ENCODE measurements around the gene ERGIC3.
A peak's percentile ranks its signal among the peaks of the same experiment; 100 is the strongest.

The ERGIC3 gene

DNA sequence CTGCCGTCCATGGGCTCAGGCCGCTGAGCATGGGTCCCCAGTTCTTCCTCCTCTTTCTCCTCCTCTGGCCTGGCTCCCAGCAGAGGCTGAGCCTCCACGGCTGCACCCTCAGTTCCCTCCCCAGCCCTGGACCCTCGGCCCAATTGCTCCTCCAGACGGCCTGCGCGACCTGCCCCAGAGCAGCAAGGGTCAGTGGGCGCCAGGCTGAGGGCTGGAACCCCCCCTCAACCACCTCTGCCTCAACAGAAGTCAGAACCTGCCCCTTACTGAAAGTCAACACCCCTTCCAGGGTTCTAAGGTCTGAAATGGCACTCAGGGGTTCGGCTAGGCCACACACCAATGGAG is 57.9 kb downstream of the ERGIC3 start:
- DNase-seq = no peak

- DNase-seq = no peak
These were observed 58.5 kb downstream of the ERGIC3 start for GRCh38 chr20:35600176-35600992.

DNA sequence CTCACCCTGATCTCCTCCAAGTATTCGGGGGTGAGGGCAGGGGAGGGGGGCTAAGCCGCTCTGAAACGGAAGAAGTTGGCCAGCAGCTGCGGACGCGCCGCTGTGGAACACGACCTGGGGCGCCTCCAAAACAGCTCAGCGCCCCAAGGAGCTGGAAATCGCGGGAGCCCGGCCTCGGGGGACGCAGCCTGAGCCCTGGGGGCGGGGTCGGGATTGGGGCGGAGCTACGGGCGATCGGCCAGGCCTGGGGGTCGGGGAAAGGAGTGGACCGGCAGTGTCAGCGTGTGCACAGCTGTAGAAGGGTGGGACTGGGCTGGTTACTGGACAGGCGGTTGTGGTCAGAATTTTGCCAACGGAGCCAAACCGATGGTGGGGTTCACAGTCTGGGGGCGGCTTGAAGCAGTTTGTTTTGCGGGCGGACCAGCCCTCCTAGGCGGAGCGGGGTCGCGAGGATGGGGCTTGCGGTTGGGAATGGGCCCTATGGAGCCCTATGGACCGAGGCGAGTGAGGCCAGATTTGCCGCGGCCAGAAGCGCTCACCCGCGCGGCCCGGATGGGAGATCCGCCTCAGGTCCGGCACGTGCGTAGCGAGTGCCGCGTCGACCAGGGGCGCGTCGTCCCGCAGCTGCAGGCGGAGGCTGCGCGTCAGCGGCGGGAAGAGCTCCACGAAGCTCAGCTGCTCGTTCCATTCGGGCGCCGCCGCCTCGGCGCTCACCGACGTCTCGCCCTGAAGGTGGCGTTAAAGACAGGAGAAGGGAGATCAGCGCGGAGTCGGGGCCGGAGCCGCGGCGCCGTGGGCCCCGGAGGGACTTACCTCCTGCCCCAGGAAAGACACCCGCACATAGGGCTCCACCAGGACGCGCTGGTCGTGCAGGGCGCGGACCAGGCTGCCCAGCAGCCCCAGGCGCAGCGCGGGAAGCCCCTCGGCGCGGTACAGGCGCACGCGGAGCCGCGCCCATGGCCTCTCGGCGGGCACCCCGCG is 59.4 kb downstream of the ERGIC3 start:
- DNase-seq = peak; percentile 44

GRCh38 chr20:35601990-35602389 is 60.1 kb downstream of the ERGIC3 start:
- no peak for DNase-seq

- DNase-seq = no peak
These were observed 61.1 kb downstream of the ERGIC3 start for GRCh38 chr20:35602851-35603495.

DNA sequence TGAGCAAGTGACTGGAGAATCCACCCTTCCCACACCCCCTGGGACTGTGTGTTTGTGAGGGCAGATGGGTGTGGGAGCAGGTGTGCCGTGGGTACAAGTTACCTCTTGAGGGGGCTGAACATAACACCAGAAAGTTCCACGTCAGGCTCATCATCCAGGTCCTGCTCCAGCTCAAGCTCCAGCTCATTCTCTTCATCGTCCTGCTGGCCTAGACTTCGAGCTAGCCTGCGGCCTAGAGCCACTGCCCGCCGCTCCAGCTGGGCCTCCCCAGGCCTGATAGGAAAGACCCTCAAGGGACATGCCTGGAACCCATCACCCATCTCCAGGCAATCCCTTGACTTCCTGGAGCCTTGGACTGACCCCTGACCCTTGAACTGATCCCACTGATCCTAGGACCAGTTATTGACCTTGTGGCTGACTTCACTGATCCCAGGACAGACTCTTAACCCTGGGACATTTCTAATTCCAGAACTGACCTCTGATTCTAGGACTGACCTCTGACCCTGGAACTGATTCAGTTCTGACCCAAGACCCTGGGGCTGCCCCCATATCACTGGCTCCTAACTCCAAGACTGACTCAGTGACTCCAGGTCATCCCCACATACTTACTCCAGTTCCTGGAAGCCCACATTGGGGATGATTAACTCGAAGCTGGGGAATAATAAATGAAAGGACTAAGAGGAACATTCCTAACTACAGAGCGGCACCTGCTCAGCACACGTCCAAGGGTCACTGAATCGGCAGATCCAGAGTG is 62.0 kb downstream of the ERGIC3 start:
- no peak for DNase-seq

GRCh38 chr20:35604449-35604747 is 62.5 kb downstream of the ERGIC3 start:
- DNase-seq = no peak

DNA sequence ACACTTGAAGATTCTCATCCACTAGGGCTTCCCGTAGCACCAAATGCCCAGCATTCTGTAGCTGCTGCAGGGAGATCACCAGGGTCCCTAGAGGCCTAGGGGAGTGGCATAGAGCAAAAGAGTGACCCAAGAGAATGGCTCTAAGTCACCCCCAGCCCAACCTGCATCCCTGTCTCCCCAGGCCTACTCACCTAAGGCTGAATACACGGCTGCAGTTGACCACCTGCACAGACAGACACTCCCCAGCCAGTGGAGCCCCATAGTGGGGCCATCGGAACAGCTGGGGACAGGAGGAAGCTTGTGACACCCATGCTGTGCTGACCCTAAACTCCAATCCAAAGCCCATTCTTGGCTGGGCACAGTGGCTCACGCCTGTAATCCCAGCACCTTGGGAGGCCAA is 64.2 kb downstream of the ERGIC3 start:
- no peak for DNase-seq
